ENCODE results near the gene SAFB2.

- no peak for TF ChIP-seq EP300 (IDR thresholded peaks at IDR 0.05)
- TF ChIP-seq POLR2A (IDR thresholded peaks at IDR 0.05), result no peak
- TF ChIP-seq, protein P1, sequence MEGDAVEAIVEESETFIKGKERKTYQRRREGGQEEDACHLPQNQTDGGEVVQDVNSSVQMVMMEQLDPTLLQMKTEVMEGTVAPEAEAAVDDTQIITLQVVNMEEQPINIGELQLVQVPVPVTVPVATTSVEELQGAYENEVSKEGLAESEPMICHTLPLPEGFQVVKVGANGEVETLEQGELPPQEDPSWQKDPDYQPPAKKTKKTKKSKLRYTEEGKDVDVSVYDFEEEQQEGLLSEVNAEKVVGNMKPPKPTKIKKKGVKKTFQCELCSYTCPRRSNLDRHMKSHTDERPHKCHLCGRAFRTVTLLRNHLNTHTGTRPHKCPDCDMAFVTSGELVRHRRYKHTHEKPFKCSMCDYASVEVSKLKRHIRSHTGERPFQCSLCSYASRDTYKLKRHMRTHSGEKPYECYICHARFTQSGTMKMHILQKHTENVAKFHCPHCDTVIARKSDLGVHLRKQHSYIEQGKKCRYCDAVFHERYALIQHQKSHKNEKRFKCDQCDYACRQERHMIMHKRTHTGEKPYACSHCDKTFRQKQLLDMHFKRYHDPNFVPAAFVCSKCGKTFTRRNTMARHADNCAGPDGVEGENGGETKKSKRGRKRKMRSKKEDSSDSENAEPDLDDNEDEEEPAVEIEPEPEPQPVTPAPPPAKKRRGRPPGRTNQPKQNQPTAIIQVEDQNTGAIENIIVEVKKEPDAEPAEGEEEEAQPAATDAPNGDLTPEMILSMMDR (IDR thresholded peaks at IDR 0.05), result no peak
- no peak for TF ChIP-seq POLR2AphosphoS5 (IDR thresholded peaks at IDR 0.05)
Measured at GRCh38 chr19:5545051-5545450, 77.5 kb downstream of the SAFB2 start.

All from gastroesophageal sphincter (tissue), 3 donors.